Endothelial cell of umbilical vein (primary cell): Measurements from ENCODE around the gene CHST11. TPM values are rescaled to one million over a fixed set of nuclear protein-coding genes. Genes with fewer than 3 reads are reported as not detected.

ENCODE experiments used
- BruUV-seq: library from RNA; stranded (reverse); fragments of 400-500 nt; replicated peaks from 2 replicates; lab custom pipeline; 2021; lab: Mats Ljungman, UMichigan
- CTCF ChIA-PET: fragments of 300-600, 350-600 bp; sonication (Branson Sonifier 250); formaldehyde crosslinking; loops from one replicate; lab custom pipeline; 2021; ENCODE audit warnings: antibody characterized with exemption, inconsistent platforms; lab: Charles Lee
- POLR2A ChIA-PET: fragments of 300-600, 350-600 bp; sonication (Branson Sonifier 250); formaldehyde crosslinking; loops from one replicate; lab custom pipeline; 2021; ENCODE audit warnings: antibody characterized with exemption, inconsistent platforms; lab: Charles Lee
- DNase-seq: peaks from one replicate; pipeline ENCODE4 v3.0.0-alpha.2; 2011; ENCODE audit warnings: low read depth, low spot score
- FAIRE-seq: peaks from 2 replicates; lab custom pipeline; 2011; peaks lifted over from hg19 to GRCh38; lab: Jason Lieb, UNC
- H2AFZ ChIP-seq: 2 replicates; pipeline ENCODE4 v1.6.0; 2012; ENCODE audit warnings: low read depth, low read length, control low read depth, inconsistent platforms
- H3K27ac ChIP-seq: 2 replicates; pipeline ENCODE4 v1.5.1; 2011; ENCODE audit warnings: low read depth, mild to moderate bottlenecking, control low read depth, low read length, moderate library complexity; ENCODE audit not compliant: insufficient read depth
- H3K27me3 ChIP-seq, 2 experiments: 2 replicates each; pipeline versions ENCODE4 v1.6.0 to v1.6.1; 2011; ENCODE audit warnings: low read length in 2 of 2, mixed read lengths in 1 of 2; ENCODE audit not compliant: control insufficient read depth in 2 of 2, insufficient read depth in 2 of 2
- H3K36me3 ChIP-seq, 2 experiments: 2 replicates in 1 of 2; 3 replicates in 1 of 2; pipeline ENCODE4 v1.5.1; 2011; ENCODE audit warnings: low read length in 2 of 2, mild to moderate bottlenecking in 1 of 2, moderate library complexity in 1 of 2; ENCODE audit not compliant: control insufficient read depth in 2 of 2, insufficient read depth in 2 of 2; ENCODE audit errors: extremely low read depth in 1 of 2
- H3K4me1 ChIP-seq: 3 replicates; pipeline ENCODE4 v1.5.1; 2011; ENCODE audit warnings: mild to moderate bottlenecking, low read length; ENCODE audit not compliant: control insufficient read depth, insufficient read depth; ENCODE audit errors: extremely low read depth
- H3K4me2 ChIP-seq: 2 replicates; pipeline ENCODE4 v1.6.1; 2011; ENCODE audit warnings: low read length, control low read depth, mixed read lengths; ENCODE audit not compliant: insufficient read depth
- H3K4me3 ChIP-seq, 3 experiments: fragments of 200-600 bp in 1 of 3; sonication (generic), shearing (Covaris generic) in 1 of 3; replicated peaks in 1 of 3; 2 replicates each; pipeline ENCODE4 v1.5.1; 2011 to 2016; ENCODE audit warnings: control low read depth in 3 of 3, low read length in 3 of 3, mild to moderate bottlenecking in 2 of 3, inconsistent platforms in 1 of 3, low read depth in 1 of 3, moderate library complexity in 1 of 3; ENCODE audit not compliant: insufficient read depth in 1 of 3
- H3K79me2 ChIP-seq: 2 replicates; pipeline ENCODE4 v1.6.0; 2012; ENCODE audit warnings: low read length, inconsistent platforms; ENCODE audit not compliant: control insufficient read depth, insufficient read depth
- H3K9ac ChIP-seq: replicated peaks from 2 replicates; pipeline ENCODE3; 2011; ENCODE audit warnings: low read length, control low read depth; ENCODE audit not compliant: insufficient read depth; ENCODE audit errors: extremely low read depth
- H3K9me1 ChIP-seq: replicated peaks from 3 replicates; pipeline ENCODE4 v1.6.0; 2011; ENCODE audit warnings: mild to moderate bottlenecking, low read length; ENCODE audit not compliant: control insufficient read depth, insufficient read depth; ENCODE audit errors: extremely low read depth
- H3K9me3 ChIP-seq: replicated peaks from 2 replicates; pipeline ENCODE4 v1.5.1; 2012; ENCODE audit warnings: low read length, inconsistent platforms; ENCODE audit not compliant: control insufficient read depth, insufficient read depth
- H4K20me1 ChIP-seq: replicated peaks from 2 replicates; pipeline ENCODE3; 2011; ENCODE audit warnings: mild to moderate bottlenecking, low read length; ENCODE audit not compliant: control insufficient read depth, insufficient read depth; ENCODE audit errors: extremely low read depth
- EZH2 ChIP-seq: IDR thresholded peaks from 2 replicates; pipeline ENCODE4 v1.6.1; 2012; ENCODE audit warnings: borderline replicate concordance, low read depth, mild to moderate bottlenecking, moderate library complexity, low read length, inconsistent platforms; ENCODE audit not compliant: severe bottlenecking
- FOS ChIP-seq: IDR thresholded peaks from 2 replicates; pipeline ENCODE4 v1.6.1; 2011; ENCODE audit warnings: mild to moderate bottlenecking, low read length, moderate library complexity, borderline replicate concordance; ENCODE audit not compliant: insufficient read depth
- GATA2 ChIP-seq: IDR thresholded peaks from 2 replicates; pipeline ENCODE4 v1.7.0; 2011; ENCODE audit warnings: low read depth, mild to moderate bottlenecking, moderate library complexity, mixed read lengths, low read length; ENCODE audit not compliant: insufficient read length, insufficient read depth
- JUN ChIP-seq: IDR thresholded peaks from 2 replicates; pipeline ENCODE4 v1.6.1; 2011; ENCODE audit warnings: borderline replicate concordance, low read depth; ENCODE audit not compliant: insufficient read length, insufficient read depth
- MAX ChIP-seq: IDR thresholded peaks from 2 replicates; pipeline ENCODE4 v1.6.1; 2011; ENCODE audit not compliant: insufficient read depth, insufficient read length
- MYC ChIP-seq: IDR thresholded peaks from one replicate; pipeline ENCODE4 v1.6.1; 2011; ENCODE audit warnings: mild to moderate bottlenecking, low read depth, low read length
- POLR2A ChIP-seq: IDR thresholded peaks from 2 replicates; pipeline ENCODE4 v1.6.1; 2012; ENCODE audit warnings: low read depth, mild to moderate bottlenecking, control low read depth, low read length
- POLR2AphosphoS5 ChIP-seq: IDR thresholded peaks from 2 replicates; pipeline ENCODE4 v1.6.1; 2012; ENCODE audit warnings: low read depth, mild to moderate bottlenecking, control low read depth, low read length, moderate library complexity; ENCODE audit not compliant: insufficient read depth
- dilution Hi-C: fragments of 300-500 bp; cut with MboI; formaldehyde crosslinking; loops from one replicate; pipeline ENCODE4 v1.15.0; 2019; ENCODE audit warnings: low sequenced_read_pairs; ENCODE audit not compliant: extremely low pct_ligation_motif_present
- intact Hi-C: fragments of 100-400 bp; cut with micrococcal nuclease; formaldehyde crosslinking; loops from one replicate; pipeline ENCODE4 v1.10.0; 2022
- polyA plus RNA-seq, 4 experiments: library from polyadenylated mRNA; depleted of rRNA in 3 of 4; stranded (reverse) in 3 of 4; unstranded in 1 of 4; fragments of >200 nt; gene quantifications; 2 replicates each; pipeline versions ENCODE4 v1.2.1 to v1.2.3, GENCODE V29; 2011 to 2012; ENCODE audit warnings: missing spikeins in 1 of 4
- total RNA-seq: library from RNA; stranded (reverse); gene quantifications from 2 replicates; pipeline ENCODE4 v1.2.3, GENCODE V29; 2021
- TF ChIP-seq, protein P1 (sequence below), 2 donors: IDR thresholded peaks; 1 replicate in 1 of 2; 2 replicates in 1 of 2; pipeline ENCODE4 v1.5.1; 2011; ENCODE audit warnings: low read length in 2 of 2, mild to moderate bottlenecking in 2 of 2, moderate library complexity in 2 of 2, control low read depth in 1 of 2, inconsistent platforms in 1 of 2, low read depth in 1 of 2; ENCODE audit not compliant: insufficient read depth in 1 of 2; ENCODE audit errors: extremely low read depth in 1 of 2

The CHST11 gene
- total and polyA plus RNA-seq, 2 donors (not counting 3 experiments of a cell fraction or from before 2014, with no cell fraction given) = 19.7 to 20.9 TPM

DNA sequence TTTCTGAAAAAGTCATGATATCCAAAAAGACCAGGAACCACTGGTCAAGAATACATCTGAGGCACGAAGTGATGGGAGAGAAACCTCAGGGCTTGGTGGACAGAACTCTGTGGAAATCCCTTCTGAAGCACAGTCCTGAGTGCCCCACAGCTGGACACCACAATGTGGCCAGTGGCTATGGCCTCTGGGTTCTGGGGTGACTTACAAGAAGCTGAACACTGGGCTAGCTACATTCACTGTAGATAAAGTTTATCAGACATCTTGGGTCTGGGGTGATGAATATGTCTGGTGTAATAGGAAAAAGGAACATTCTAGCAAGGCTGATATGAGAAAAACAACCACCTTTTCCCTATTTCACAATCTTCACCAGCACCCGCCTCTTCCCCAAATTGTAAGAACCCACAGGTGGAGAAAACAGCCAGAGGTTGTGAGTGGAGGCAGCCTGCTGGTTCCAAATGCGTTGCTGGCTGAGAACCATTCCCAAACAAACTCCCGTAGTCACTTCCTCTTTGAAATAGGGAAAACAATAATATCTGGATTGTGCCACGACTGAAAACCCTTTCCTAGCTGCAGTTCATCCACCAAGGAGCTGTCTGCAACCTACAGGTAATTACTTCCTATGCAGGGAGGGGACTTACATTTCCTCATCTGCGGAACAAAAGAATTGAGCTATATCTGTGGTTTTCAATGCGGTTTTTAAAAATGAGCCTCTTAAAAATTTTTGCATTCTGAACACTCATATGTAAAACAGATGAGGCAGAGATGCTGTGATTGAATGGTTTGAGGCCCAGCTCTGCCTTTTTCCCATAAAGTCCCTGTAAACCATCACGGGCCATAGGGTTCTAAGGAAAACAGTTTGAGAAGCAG, 307.7 kb downstream of the CHST11 start:
- no peak overlapping the region for H3K4me3 ChIP-seq
- H4K20me1 ChIP-seq = no peaks in the 10 kb centered on the region
- FAIRE-seq (no peak), DNase-seq (no peak)
- no TSS peak for BruUV-seq
- H3K36me3 ChIP-seq = no peaks in the 10 kb centered on the region
- H3K27ac ChIP-seq = no peak overlapping the region
- dilution Hi-C loops = no loop called here
- no peaks in the 10 kb centered on the region for H3K9me3 ChIP-seq
- H2AFZ ChIP-seq = no peak overlapping the region
- ChIA-PET POLR2A (no interaction called here), CTCF (no interaction called here)
- H3K9me1 ChIP-seq = no peaks in the 10 kb centered on the region
- H3K4me2 ChIP-seq = no peak overlapping the region
- H3K79me2 ChIP-seq = no peaks in the 10 kb centered on the region
- intact Hi-C loops = no loop called here
- TF ChIP-seq FOS (no peak), POLR2A (no peak), POLR2AphosphoS5 (no peak), GATA2 (no peak), JUN (no peak), MYC (no peak), MAX (no peak), EZH2 (no peak)
- TF ChIP-seq, protein P1, sequence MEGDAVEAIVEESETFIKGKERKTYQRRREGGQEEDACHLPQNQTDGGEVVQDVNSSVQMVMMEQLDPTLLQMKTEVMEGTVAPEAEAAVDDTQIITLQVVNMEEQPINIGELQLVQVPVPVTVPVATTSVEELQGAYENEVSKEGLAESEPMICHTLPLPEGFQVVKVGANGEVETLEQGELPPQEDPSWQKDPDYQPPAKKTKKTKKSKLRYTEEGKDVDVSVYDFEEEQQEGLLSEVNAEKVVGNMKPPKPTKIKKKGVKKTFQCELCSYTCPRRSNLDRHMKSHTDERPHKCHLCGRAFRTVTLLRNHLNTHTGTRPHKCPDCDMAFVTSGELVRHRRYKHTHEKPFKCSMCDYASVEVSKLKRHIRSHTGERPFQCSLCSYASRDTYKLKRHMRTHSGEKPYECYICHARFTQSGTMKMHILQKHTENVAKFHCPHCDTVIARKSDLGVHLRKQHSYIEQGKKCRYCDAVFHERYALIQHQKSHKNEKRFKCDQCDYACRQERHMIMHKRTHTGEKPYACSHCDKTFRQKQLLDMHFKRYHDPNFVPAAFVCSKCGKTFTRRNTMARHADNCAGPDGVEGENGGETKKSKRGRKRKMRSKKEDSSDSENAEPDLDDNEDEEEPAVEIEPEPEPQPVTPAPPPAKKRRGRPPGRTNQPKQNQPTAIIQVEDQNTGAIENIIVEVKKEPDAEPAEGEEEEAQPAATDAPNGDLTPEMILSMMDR (IDR thresholded peaks at IDR 0.05; ENCODE audit: extremely low read depth in 1 of 2, insufficient read depth in 1 of 2, low read depth in 1 of 2, low read length in 2 of 2) = no peak
- no peak overlapping the region for H3K9ac ChIP-seq
- peaks cover 0 to 2% of the 10 kb centered on the region in 2 experiments for H3K27me3 ChIP-seq
- no peaks in the 10 kb centered on the region for H3K4me1 ChIP-seq
